ENCODE data around the gene OR51G2.

The OR51G2 gene

GRCh38 chr11:4922304-4922703 lies 3.2 kb upstream of the OR51G2 start:
- H3K4me1 ChIP-seq, result no peaks in the 10 kb centered on the region
- H3K4me3 ChIP-seq (ENCODE audit: low read depth, low read length), result no peak overlapping the region
- H3K4me2 ChIP-seq (ENCODE audit: low read length), result no peak overlapping the region
- H3K79me2 ChIP-seq, result no peaks in the 10 kb centered on the region
- no peaks in the 10 kb centered on the region for H3K27me3 ChIP-seq (ENCODE audit: control insufficient read depth, insufficient read depth, low read length)
- no peaks in the 10 kb centered on the region for H3K9me3 ChIP-seq (ENCODE audit: control insufficient read depth, low read length)
- H3K27ac ChIP-seq, result no peak overlapping the region
- H2AFZ ChIP-seq, result no peak overlapping the region
- TF ChIP-seq CTCF (IDR thresholded peaks at IDR 0.05), result no peak
- H3K9ac ChIP-seq, result no peak overlapping the region
- H3K36me3 ChIP-seq (ENCODE audit: control insufficient read depth, insufficient read depth, low read length), result no peaks in the 10 kb centered on the region

GRCh38 chr11:4921796-4922195 lies 2.6 kb upstream of the OR51G2 start:
- no peak overlapping the region for H3K27ac ChIP-seq
- no peaks in the 10 kb centered on the region for H3K27me3 ChIP-seq (ENCODE audit: control insufficient read depth, insufficient read depth, low read length)
- no peaks in the 10 kb centered on the region for H3K9me3 ChIP-seq (ENCODE audit: control insufficient read depth, low read length)
- no peaks in the 10 kb centered on the region for H3K4me1 ChIP-seq
- no peak overlapping the region for H3K4me3 ChIP-seq (ENCODE audit: low read depth, low read length)
- H2AFZ ChIP-seq, result no peak overlapping the region
- H3K9ac ChIP-seq, result no peak overlapping the region
- H3K36me3 ChIP-seq (ENCODE audit: control insufficient read depth, insufficient read depth, low read length), result no peaks in the 10 kb centered on the region
- no peaks in the 10 kb centered on the region for H3K79me2 ChIP-seq
- H3K4me2 ChIP-seq (ENCODE audit: low read length), result no peak overlapping the region
- TF ChIP-seq CTCF (IDR thresholded peaks at IDR 0.05), result no peak

- TF ChIP-seq CTCF (IDR thresholded peaks at IDR 0.05), result no peak
- Histone ChIP-seq H3K9me3 (ENCODE audit: control insufficient read depth, low read length) (no peaks in the 10 kb centered on the region), H3K36me3 (ENCODE audit: control insufficient read depth, insufficient read depth, low read length) (no peaks in the 10 kb centered on the region), H3K9ac (no peak overlapping the region), H3K4me1 (no peaks in the 10 kb centered on the region), H3K27ac (no peak overlapping the region), H3K79me2 (no peaks in the 10 kb centered on the region), H3K4me3 (ENCODE audit: low read depth, low read length) (no peak overlapping the region), H3K4me2 (ENCODE audit: low read length) (no peak overlapping the region), H3K27me3 (ENCODE audit: control insufficient read depth, insufficient read depth, low read length) (no peaks in the 10 kb centered on the region), H2AFZ (no peak overlapping the region)
Observed at GRCh38 chr11:4916581-4916980, 2.6 kb downstream of the OR51G2 start.

GRCh38 chr11:4903484-4903883 lies 15.7 kb downstream of the OR51G2 start, which contains the start of gene OR51A7:
TSS of gene OR51A7 (plus strand) at chr11:4903783. CDS start at chr11:4907370, 3,587 bp downstream.
- H3K4me1 ChIP-seq, result no peaks in the 10 kb centered on the region
- no peaks in the 10 kb centered on the region for H3K36me3 ChIP-seq (ENCODE audit: control insufficient read depth, insufficient read depth, low read length)
- H3K4me2 ChIP-seq (ENCODE audit: low read length), result no peak within 1 kb of the TSS
- H3K79me2 ChIP-seq, result no peaks in the 10 kb centered on the region
- H3K27me3 ChIP-seq (ENCODE audit: control insufficient read depth, insufficient read depth, low read length), result no peaks in the 10 kb centered on the region
- no peak for TF ChIP-seq CTCF (IDR thresholded peaks at IDR 0.05)
- H3K4me3 ChIP-seq (ENCODE audit: low read depth, low read length), result no peak within 1 kb of the TSS
- H3K27ac ChIP-seq, result no peak within 1 kb of the TSS
- no peak within 1 kb of the TSS for H2AFZ ChIP-seq
- H3K9ac ChIP-seq, result no peak within 1 kb of the TSS
- H3K9me3 ChIP-seq (ENCODE audit: control insufficient read depth, low read length), result no peaks in the 10 kb centered on the region

GRCh38 chr11:4891996-4892640 lies 27.0 kb downstream of the OR51G2 start:
- no peaks in the 10 kb centered on the region for H3K9me3 ChIP-seq (ENCODE audit: control insufficient read depth, low read length)
- no peaks in the 10 kb centered on the region for H3K27me3 ChIP-seq (ENCODE audit: control insufficient read depth, insufficient read depth, low read length)
- no peak for TF ChIP-seq CTCF (IDR thresholded peaks at IDR 0.05)
- no peak overlapping the region for H3K9ac ChIP-seq
- H3K4me1 ChIP-seq, result no peaks in the 10 kb centered on the region
- no peaks in the 10 kb centered on the region for H3K36me3 ChIP-seq (ENCODE audit: control insufficient read depth, insufficient read depth, low read length)
- H2AFZ ChIP-seq, result no peak overlapping the region
- H3K4me3 ChIP-seq (ENCODE audit: low read depth, low read length), result no peak overlapping the region
- no peak overlapping the region for H3K4me2 ChIP-seq (ENCODE audit: low read length)
- H3K79me2 ChIP-seq, result no peaks in the 10 kb centered on the region
- H3K27ac ChIP-seq, result no peak overlapping the region

Data from parathyroid adenoma (tissue), 2 donors.